H9 (cell line): ENCODE measurements around the gene MSMP. TPM values are rescaled to one million over a fixed set of nuclear protein-coding genes. Genes with fewer than 3 reads are reported as not detected.

ENCODE experiments used
- DNase-seq: peaks from one replicate; pipeline ENCODE4 v3.0.0-alpha.2; 2017
- H2AFZ ChIP-seq: one replicate; pipeline ENCODE4 v1.6.1; 2013; ENCODE audit warnings: mild to moderate bottlenecking, low read length, control low read depth, moderate library complexity
- H2AK5ac ChIP-seq: 2 replicates; pipeline ENCODE4 v1.6.1; 2013; ENCODE audit warnings: low read length, control low read depth, mixed read lengths; ENCODE audit not compliant: insufficient read length
- H2BK120ac ChIP-seq: one replicate; pipeline ENCODE4 v1.6.1; 2013; ENCODE audit warnings: low read depth, mild to moderate bottlenecking, low read length, control low read depth, inconsistent platforms; ENCODE audit not compliant: poor library complexity, severe bottlenecking
- H2BK12ac ChIP-seq: 2 replicates; pipeline ENCODE4 v1.6.1; 2013; ENCODE audit warnings: low read length, control low read depth, mixed read lengths, low read depth; ENCODE audit not compliant: insufficient read length
- H2BK15ac ChIP-seq: 2 replicates; pipeline ENCODE4 v1.6.1; 2013; ENCODE audit warnings: low read depth, low read length, control low read depth
- H2BK20ac ChIP-seq: one replicate; pipeline ENCODE4 v1.6.1; 2013; ENCODE audit warnings: low read depth, mild to moderate bottlenecking, low read length, control low read depth, inconsistent platforms; ENCODE audit not compliant: poor library complexity, severe bottlenecking
- H2BK5ac ChIP-seq: 2 replicates; pipeline ENCODE4 v1.6.1; 2013; ENCODE audit warnings: low read length, control low read depth, mixed read lengths; ENCODE audit not compliant: insufficient read length
- H3K14ac ChIP-seq: 2 replicates; pipeline ENCODE4 v1.6.1; 2013; ENCODE audit warnings: low read length, control low read depth; ENCODE audit not compliant: insufficient read depth
- H3K18ac ChIP-seq: 2 replicates; pipeline ENCODE4 v1.6.1; 2013; ENCODE audit warnings: low read depth, mild to moderate bottlenecking, mixed read lengths, low read length, control low read depth; ENCODE audit not compliant: insufficient read length
- H3K23ac ChIP-seq: 2 replicates; pipeline ENCODE4 v1.6.1; 2013; ENCODE audit warnings: low read length, control low read depth, mixed read lengths, low read depth; ENCODE audit not compliant: insufficient read length
- H3K23me2 ChIP-seq: 2 replicates; pipeline ENCODE4 v1.6.1; 2013; ENCODE audit warnings: low read depth, mild to moderate bottlenecking, mixed read lengths, low read length, control low read depth; ENCODE audit not compliant: insufficient read length, poor library complexity, severe bottlenecking
- H3K27ac ChIP-seq: 2 replicates; pipeline ENCODE4 v1.5.1; 2013; ENCODE audit warnings: low read length, control low read depth, mixed read lengths, low read depth; ENCODE audit not compliant: insufficient read length
- H3K27me3 ChIP-seq: 2 replicates; pipeline ENCODE4 v1.6.1; 2013; ENCODE audit warnings: low read length, control low read depth, inconsistent platforms; ENCODE audit not compliant: insufficient read depth
- H3K4ac ChIP-seq: 2 replicates; pipeline ENCODE4 v1.6.1; 2013; ENCODE audit warnings: low read depth, mild to moderate bottlenecking, control low read depth, inconsistent platforms, low read length, moderate library complexity
- H3K4me1 ChIP-seq: 2 replicates; pipeline ENCODE4 v1.6.1; 2013; ENCODE audit warnings: low read length, control low read depth, inconsistent platforms; ENCODE audit not compliant: insufficient read depth
- H3K4me2 ChIP-seq: 2 replicates; pipeline ENCODE4 v1.6.1; 2013; ENCODE audit warnings: low read length, control low read depth, mixed read lengths; ENCODE audit not compliant: insufficient read length, insufficient read depth
- H3K56ac ChIP-seq: 2 replicates; pipeline ENCODE4 v1.6.1; 2013; ENCODE audit warnings: low read depth, mild to moderate bottlenecking, mixed read lengths, low read length, control low read depth; ENCODE audit not compliant: insufficient read length
- H3K79me1 ChIP-seq: 2 replicates; pipeline ENCODE4 v1.6.1; 2013; ENCODE audit warnings: low read depth, mild to moderate bottlenecking, moderate library complexity, low read length, control low read depth, inconsistent platforms; ENCODE audit not compliant: insufficient read depth, poor library complexity, severe bottlenecking
- H3K79me2 ChIP-seq: 2 replicates; pipeline ENCODE4 v1.6.1; 2013; ENCODE audit warnings: low read length, control low read depth, inconsistent platforms; ENCODE audit not compliant: insufficient read depth
- H3K9ac ChIP-seq: 2 replicates; pipeline ENCODE4 v1.6.1; 2013; ENCODE audit warnings: low read length, control low read depth, mixed read lengths; ENCODE audit not compliant: insufficient read length; ENCODE audit errors: extremely low read depth
- H3K9me3 ChIP-seq: one replicate; pipeline ENCODE4 v1.6.1; 2013; ENCODE audit warnings: low read depth, low read length, inconsistent platforms; ENCODE audit not compliant: control insufficient read depth
- H3T11ph ChIP-seq: one replicate; pipeline ENCODE4 v1.6.1; 2013; ENCODE audit warnings: mild to moderate bottlenecking, low read length, control low read depth, inconsistent platforms
- H4K20me1 ChIP-seq: one replicate; pipeline ENCODE4 v1.6.1; 2013; ENCODE audit not compliant: control insufficient read depth, insufficient read length, insufficient read depth
- H4K5ac ChIP-seq: 2 replicates; pipeline ENCODE4 v1.6.1; 2013; ENCODE audit warnings: low read depth, mild to moderate bottlenecking, mixed read lengths, low read length, control low read depth; ENCODE audit not compliant: insufficient read length
- H4K8ac ChIP-seq: replicated peaks from 2 replicates; pipeline ENCODE4 v1.6.1; 2013; ENCODE audit warnings: low read length, control low read depth, mixed read lengths, low read depth; ENCODE audit not compliant: insufficient read length
- H4K91ac ChIP-seq: 2 replicates; pipeline ENCODE4 v1.6.1; 2013; ENCODE audit warnings: low read depth, mild to moderate bottlenecking, moderate library complexity, mixed read lengths, low read length, control low read depth; ENCODE audit not compliant: insufficient read length
- H3K27ac Mint-ChIP-seq, 3 experiments: 2 replicates in 2 of 3; 3 replicates in 1 of 3; pipeline ENCODE4 v1.8.0; 2020 to 2021; ENCODE audit warnings: mixed read lengths in 3 of 3, mild to moderate bottlenecking in 1 of 3, moderate library complexity in 1 of 3
- H3K27me3 Mint-ChIP-seq: 2 replicates; pipeline ENCODE4 v1.8.0; 2021; ENCODE audit warnings: low read depth, mild to moderate bottlenecking, moderate library complexity, mixed read lengths
- H3K36me3 Mint-ChIP-seq, 3 experiments: 2 replicates in 2 of 3; 3 replicates in 1 of 3; pipeline ENCODE4 v1.8.0; 2020 to 2021; ENCODE audit warnings: low read depth in 3 of 3, mixed read lengths in 3 of 3; ENCODE audit not compliant: insufficient read depth in 1 of 3
- H3K4me1 Mint-ChIP-seq, 2 experiments: 2 replicates each; pipeline ENCODE4 v1.8.0; 2020; ENCODE audit warnings: mixed read lengths in 2 of 2
- H3K4me3 Mint-ChIP-seq, 2 experiments: 2 replicates in 1 of 2; 3 replicates in 1 of 2; pipeline ENCODE4 v1.8.0; 2020 to 2021; ENCODE audit warnings: mild to moderate bottlenecking in 2 of 2, mixed read lengths in 2 of 2, moderate library complexity in 1 of 2
- H3K9me3 Mint-ChIP-seq, 2 experiments: 2 replicates in 1 of 2; 3 replicates in 1 of 2; pipeline ENCODE4 v1.8.0; 2020; ENCODE audit warnings: mild to moderate bottlenecking in 2 of 2, mixed read lengths in 2 of 2, moderate library complexity in 1 of 2
- WGBS: extraction: QIAGEN DNeasy Blood & Tissue Kit; methylation state at CpG from one replicate; pipeline ENCODE4 v1.1.7; 2013; ENCODE audit warnings: missing lambda C conversion rate, low lambda C conversion rate, mixed read lengths; ENCODE audit not compliant: insufficient read length; ENCODE audit errors: extremely low coverage; 5-methylcytosine and 5-hydroxymethylcytosine counted together
- total RNA-seq: library from RNA; stranded (reverse); gene quantifications from 2 replicates; pipeline ENCODE4 v1.2.1, GENCODE V29; 2021
- TF ChIP-seq, protein P1 (sequence below): fragments of 200-600 bp; sonication (generic); conservative IDR thresholded peaks from 3 replicates; pipeline ENCODE4 v1.8.0; 2021; ENCODE audit warnings: antibody characterized with exemption, mild to moderate bottlenecking

Gene MSMP
- total RNA-seq, 1 experiment from 2014 or later = 0.83 TPM

DNA sequence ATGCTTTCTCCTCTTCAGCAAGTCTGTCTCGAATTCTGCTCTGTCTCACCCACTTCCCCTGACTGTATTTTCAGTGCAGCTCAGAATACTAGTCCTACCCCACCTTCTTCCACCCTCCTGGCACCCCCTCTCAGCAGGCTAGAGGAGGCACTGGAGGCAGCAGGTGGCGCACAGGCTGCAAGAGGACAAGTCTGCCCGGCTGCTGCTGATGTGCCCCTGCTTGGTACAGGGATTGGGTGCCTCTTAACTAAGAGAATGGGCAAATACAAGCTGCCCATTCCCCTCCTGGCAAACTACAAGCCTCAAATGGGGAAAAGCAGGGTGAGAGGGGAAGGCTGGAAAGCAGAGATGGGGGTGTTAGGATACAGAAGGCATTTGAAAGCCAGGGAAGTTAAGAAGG, 27.1 kb downstream of the MSMP start:
- peak; percentile 53 for DNase-seq
- no peak overlapping the region for H3K27ac ChIP-seq
- peaks cover 6 to 7% of the 10 kb centered on the region in 2 experiments; a peak in 3 of 4 replicates for H3K4me1 Mint-ChIP-seq
- H2AFZ ChIP-seq = no peak overlapping the region
- H2AK5ac ChIP-seq = peak overlapping the region; percentile 25
- H3K23ac ChIP-seq = no peak overlapping the region
- H3K18ac ChIP-seq = peak overlapping the region; percentile 50
- H4K20me1 ChIP-seq = no peaks in the 10 kb centered on the region
- no peak overlapping the region for H4K91ac ChIP-seq
- H3K4me2 ChIP-seq = no peak overlapping the region
- peaks cover 6% of the 10 kb centered on the region for H3K79me2 ChIP-seq
- H3K9me3 ChIP-seq = no peaks in the 10 kb centered on the region
- WGBS = no CpG with 5 or more reads among the region's 3 CpGs
- H3T11ph ChIP-seq = no peak overlapping the region
- no peaks in the 10 kb centered on the region for H3K27me3 Mint-ChIP-seq
- no peak overlapping the region for H3K4ac ChIP-seq
- H2BK12ac ChIP-seq = peak overlapping the region; percentile 17
- TF ChIP-seq, protein P1, sequence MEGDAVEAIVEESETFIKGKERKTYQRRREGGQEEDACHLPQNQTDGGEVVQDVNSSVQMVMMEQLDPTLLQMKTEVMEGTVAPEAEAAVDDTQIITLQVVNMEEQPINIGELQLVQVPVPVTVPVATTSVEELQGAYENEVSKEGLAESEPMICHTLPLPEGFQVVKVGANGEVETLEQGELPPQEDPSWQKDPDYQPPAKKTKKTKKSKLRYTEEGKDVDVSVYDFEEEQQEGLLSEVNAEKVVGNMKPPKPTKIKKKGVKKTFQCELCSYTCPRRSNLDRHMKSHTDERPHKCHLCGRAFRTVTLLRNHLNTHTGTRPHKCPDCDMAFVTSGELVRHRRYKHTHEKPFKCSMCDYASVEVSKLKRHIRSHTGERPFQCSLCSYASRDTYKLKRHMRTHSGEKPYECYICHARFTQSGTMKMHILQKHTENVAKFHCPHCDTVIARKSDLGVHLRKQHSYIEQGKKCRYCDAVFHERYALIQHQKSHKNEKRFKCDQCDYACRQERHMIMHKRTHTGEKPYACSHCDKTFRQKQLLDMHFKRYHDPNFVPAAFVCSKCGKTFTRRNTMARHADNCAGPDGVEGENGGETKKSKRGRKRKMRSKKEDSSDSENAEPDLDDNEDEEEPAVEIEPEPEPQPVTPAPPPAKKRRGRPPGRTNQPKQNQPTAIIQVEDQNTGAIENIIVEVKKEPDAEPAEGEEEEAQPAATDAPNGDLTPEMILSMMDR = no peak
- H2BK120ac ChIP-seq = no peak overlapping the region
- no peak overlapping the region for H2BK5ac ChIP-seq
- H3K4me3 Mint-ChIP-seq = peak overlapping the region in 1 of 2 experiments; percentile 56; a peak in 1 of 5 replicates
- H3K4me1 ChIP-seq = peaks cover 25% of the 10 kb centered on the region; the same call in 1 of the 2 replicates
- no peak overlapping the region for H2BK20ac ChIP-seq
- H3K36me3 Mint-ChIP-seq = peaks cover 15 to 38% (median 31%) of the 10 kb centered on the region in 3 experiments; a peak in 6 of 7 replicates
- H3K79me1 ChIP-seq = no peaks in the 10 kb centered on the region
- no peak overlapping the region for H4K5ac ChIP-seq
- no peak overlapping the region; the same call in 1 of the 2 replicates for H3K14ac ChIP-seq
- no peaks in the 10 kb centered on the region for H3K27me3 ChIP-seq
- H3K9ac ChIP-seq = peak overlapping the region; percentile 6
- peak overlapping the region in 2 of 3 experiments; percentile 41 to 83; a peak in 3 of 7 replicates for H3K27ac Mint-ChIP-seq
- H4K8ac ChIP-seq = no peak overlapping the region
- H3K9me3 Mint-ChIP-seq = no peaks in the 10 kb centered on the region
- H3K23me2 ChIP-seq = peaks cover 3% of the 10 kb centered on the region
- no peak overlapping the region for H2BK15ac ChIP-seq
- H3K56ac ChIP-seq = no peak overlapping the region
